ENCODE results near the gene UBB.

DNA sequence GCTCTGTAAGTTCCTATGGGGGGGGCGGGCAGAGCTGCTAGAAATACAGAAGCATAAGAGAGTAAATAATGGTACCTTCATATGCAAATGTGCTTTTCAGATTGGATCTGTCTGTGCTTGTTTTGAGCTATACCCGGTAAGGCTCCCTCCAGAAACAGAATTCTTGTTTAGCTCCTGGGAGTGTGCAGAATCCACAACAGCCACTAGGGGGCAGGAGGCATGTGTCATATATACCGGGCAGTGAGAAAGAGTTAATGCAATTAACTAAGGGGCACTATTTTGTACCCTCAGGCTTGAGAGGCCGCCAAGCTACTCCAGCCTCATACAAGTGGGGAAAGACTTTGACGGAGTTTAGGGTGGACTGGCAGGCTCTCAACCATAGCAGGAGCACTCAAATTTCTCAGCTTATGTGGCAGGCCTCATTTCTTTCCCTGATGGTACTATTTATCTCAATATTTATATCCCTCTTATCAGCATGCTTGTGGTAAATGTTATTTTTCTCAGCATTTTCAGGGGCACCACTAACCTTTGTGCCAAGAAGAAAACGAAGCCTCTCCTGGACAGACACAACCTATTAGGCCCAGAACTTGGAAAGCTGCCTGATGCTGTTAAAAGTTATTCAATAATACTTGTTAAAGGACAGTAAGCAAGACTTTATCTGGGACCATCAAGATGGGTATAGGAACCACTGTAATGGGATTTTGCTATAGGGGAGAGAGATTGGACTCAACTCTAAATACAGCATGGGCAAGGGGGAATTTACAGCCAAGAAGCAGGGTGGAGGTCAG lies 16.9 kb upstream of the UBB start:
- TF ChIP-seq YY1 (IDR thresholded peaks at IDR 0.05; ENCODE audit: low read depth) (no peak), RAD21 (IDR thresholded peaks at IDR 0.05; ENCODE audit: low read depth) (peak; percentile 76)
- TF ChIP-seq, protein P1, sequence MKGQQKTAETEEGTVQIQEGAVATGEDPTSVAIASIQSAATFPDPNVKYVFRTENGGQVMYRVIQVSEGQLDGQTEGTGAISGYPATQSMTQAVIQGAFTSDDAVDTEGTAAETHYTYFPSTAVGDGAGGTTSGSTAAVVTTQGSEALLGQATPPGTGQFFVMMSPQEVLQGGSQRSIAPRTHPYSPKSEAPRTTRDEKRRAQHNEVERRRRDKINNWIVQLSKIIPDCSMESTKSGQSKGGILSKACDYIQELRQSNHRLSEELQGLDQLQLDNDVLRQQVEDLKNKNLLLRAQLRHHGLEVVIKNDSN (IDR thresholded peaks at IDR 0.05): no peak

Data from Ishikawa (cell line).